Heart left ventricle (tissue), 13 donors: Measurements from ENCODE around the gene SLC10A1.

ENCODE experiments used
- CTCF ChIP-seq, 12 donors: fragments of 200-600 bp; sonication (generic) in 4 of 12; IDR thresholded peaks; one replicate each; pipeline versions ENCODE4 v1.5.0 to v1.8.0; 2018 to 2022; ENCODE audit warnings: antibody characterized with exemption in 12 of 12, mild to moderate bottlenecking in 5 of 12
- POLR2A ChIP-seq, 2 donors: fragments of 450-650 bp; IDR thresholded peaks; one replicate each; pipeline ENCODE4 v1.6.1; 2017; ENCODE audit warnings: antibody characterized with exemption in 2 of 2, mild to moderate bottlenecking in 2 of 2, moderate library complexity in 2 of 2
- donor health status: ischemic (EF 13 %, LVEDD 7.1; RV severe dilation, severe dysfunction).
- donor health status: DM: no; HTN: yes; CAD: no.
- donor health status: DM: no; HTN: no; CAD: no.
- donor health status: ischemic (EF 25% LVEDD 6.9; RV normal size, moderate dysfunction).
- donor health status: ischemic (EF 25% LVEDD 5.7; RV mildly dilated, moderate dysfunction).
- donor health status: ischemic (EF 35%, LVEDD 5.7; RV mildly dilated, moderate dysfunction).
- donor health status: nonischemic (EF 11% LVEDD 7.7; RV severe dilation, severe dysfunction).
- donor health status: DM: yes; HTN: yes; CAD: no.
- donor health status: PGD.
- donor health status: ischemic (EF 29% LVEDD 5.4; RV normal size, mild dysfunction).
- donor health status: nonischemic (EF 23%, LVEDD 6.1; RV moderate dilation, normal function).

- TF ChIP-seq CTCF (IDR thresholded peaks at IDR 0.05) (no peak), POLR2A (IDR thresholded peaks at IDR 0.05) (no peak)
Measured at GRCh38 chr14:69755296-69755695, 41.7 kb downstream of the SLC10A1 start.
